Thoracic aorta (tissue), 2 donors: ENCODE data around the gene PLCD1. TPM values are rescaled to one million over a fixed set of nuclear protein-coding genes. Genes with fewer than 3 reads are reported as not detected.

ENCODE experiments used
- ATAC-seq: fragments of 150-250 bp; one replicate; pipeline ENCODE4 v1.8.0; 2017; ENCODE audit warnings: low read depth; ENCODE audit not compliant: insufficient number of reproducible peaks, low FRiP score
- DNase-seq: peaks from one replicate; pipeline ENCODE4 v3.0.0-alpha.2; 2020; ENCODE audit warnings: low spot score
- H3K27ac ChIP-seq, 2 donors: fragments of 200-600 bp; sonication (generic); 1 replicate in 1 of 2; 2 replicates in 1 of 2; pipeline ENCODE4 v1.5.1; 2016; ENCODE audit warnings: mild to moderate bottlenecking in 2 of 2, moderate library complexity in 2 of 2
- H3K27me3 ChIP-seq: fragments of 200-600 bp; sonication (generic); replicated peaks from 2 replicates; pipeline ENCODE4 v1.6.0; 2016; ENCODE audit warnings: mild to moderate bottlenecking; ENCODE audit not compliant: insufficient read depth
- H3K36me3 ChIP-seq: fragments of 200-600 bp; sonication (generic); one replicate; pipeline ENCODE4 v1.5.1; 2016
- H3K4me1 ChIP-seq, 2 donors: fragments of 200-600 bp; sonication (generic); 1 replicate in 1 of 2; 2 replicates in 1 of 2; pipeline versions ENCODE4 v1.5.1 to v1.6.0; 2016; ENCODE audit warnings: low read depth in 2 of 2, mild to moderate bottlenecking in 1 of 2; ENCODE audit not compliant: control insufficient read depth in 1 of 2
- H3K4me3 ChIP-seq: fragments of 200-600 bp; sonication (generic); 2 replicates; pipeline ENCODE4 v1.5.1; 2016; ENCODE audit warnings: mild to moderate bottlenecking
- H3K9me3 ChIP-seq: fragments of 200-600 bp; sonication (generic); 2 replicates; pipeline ENCODE4 v1.5.1; 2016
- total RNA-seq, 2 donors: library from RNA; depleted of rRNA; stranded (reverse); fragments of >200 nt; gene quantifications; one replicate each; pipeline versions ENCODE4 v1.1.0 to v1.2.3, GENCODE V29; 2016
- TF ChIP-seq, protein P1 (sequence below): fragments of 200-600 bp; sonication (generic); IDR thresholded peaks from one replicate; pipeline ENCODE4 v1.5.1; 2019; ENCODE audit warnings: antibody characterized with exemption

Gene PLCD1
- total RNA-seq, 2 donors from 2014 or later, result 34.8 to 93.3 TPM

DNA sequence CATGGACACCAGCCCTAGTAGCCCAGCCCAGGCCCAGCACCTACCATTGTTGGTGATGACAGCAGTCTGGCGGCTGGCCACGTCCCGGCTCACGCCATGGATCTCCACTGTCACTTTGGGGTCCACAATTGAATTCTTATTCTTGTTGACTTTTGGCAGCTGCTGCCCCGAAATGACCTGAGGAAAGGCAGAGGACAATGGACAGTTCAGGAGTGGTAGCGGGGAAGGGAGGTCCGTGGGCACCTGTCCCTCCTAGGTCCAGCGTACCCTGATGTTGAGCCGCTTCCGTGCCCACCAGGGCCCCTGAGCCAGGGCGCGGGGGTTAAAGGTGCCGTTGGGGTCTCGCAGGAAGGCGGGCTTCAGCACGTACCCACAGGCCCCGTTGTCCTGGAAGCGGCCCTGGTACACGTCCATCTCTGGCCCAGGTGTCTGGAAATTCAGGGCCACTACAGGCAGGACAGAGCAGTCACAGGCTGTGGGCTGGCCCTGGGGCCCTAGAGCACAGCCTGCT lies 21.2 kb downstream of the PLCD1 start:
- Histone ChIP-seq H3K27me3 (no peaks in the 10 kb centered on the region), H3K4me1 (peaks cover 0 to 22% of the 10 kb centered on the region in 2 donors), H3K9me3 (no peaks in the 10 kb centered on the region), H3K27ac (no peak overlapping the region), H3K36me3 (peaks cover 53% of the 10 kb centered on the region), H3K4me3 (no peak overlapping the region)
- TF ChIP-seq, protein P1, sequence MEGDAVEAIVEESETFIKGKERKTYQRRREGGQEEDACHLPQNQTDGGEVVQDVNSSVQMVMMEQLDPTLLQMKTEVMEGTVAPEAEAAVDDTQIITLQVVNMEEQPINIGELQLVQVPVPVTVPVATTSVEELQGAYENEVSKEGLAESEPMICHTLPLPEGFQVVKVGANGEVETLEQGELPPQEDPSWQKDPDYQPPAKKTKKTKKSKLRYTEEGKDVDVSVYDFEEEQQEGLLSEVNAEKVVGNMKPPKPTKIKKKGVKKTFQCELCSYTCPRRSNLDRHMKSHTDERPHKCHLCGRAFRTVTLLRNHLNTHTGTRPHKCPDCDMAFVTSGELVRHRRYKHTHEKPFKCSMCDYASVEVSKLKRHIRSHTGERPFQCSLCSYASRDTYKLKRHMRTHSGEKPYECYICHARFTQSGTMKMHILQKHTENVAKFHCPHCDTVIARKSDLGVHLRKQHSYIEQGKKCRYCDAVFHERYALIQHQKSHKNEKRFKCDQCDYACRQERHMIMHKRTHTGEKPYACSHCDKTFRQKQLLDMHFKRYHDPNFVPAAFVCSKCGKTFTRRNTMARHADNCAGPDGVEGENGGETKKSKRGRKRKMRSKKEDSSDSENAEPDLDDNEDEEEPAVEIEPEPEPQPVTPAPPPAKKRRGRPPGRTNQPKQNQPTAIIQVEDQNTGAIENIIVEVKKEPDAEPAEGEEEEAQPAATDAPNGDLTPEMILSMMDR, result no peak
- no peak for ATAC-seq
- no peak for DNase-seq

DNA sequence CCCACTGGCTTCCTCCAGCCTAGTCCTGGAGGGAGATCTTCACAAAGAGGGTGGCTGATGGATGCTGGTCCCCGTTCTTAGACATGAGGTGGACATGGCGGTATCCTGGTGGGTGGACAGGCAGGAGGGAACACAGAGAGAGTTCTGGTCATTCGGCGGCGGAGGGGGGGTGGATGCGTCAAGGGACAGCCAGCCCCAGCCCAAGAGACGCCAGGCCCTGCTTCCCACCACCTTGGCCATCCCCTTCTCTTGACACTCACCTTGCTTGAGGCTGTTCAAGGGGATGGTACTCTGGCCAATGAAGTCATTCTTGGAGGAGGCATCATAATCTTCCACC lies 21.7 kb downstream of the PLCD1 start:
- no peak for ATAC-seq
- Histone ChIP-seq H3K36me3 (peaks cover 53% of the 10 kb centered on the region), H3K9me3 (no peaks in the 10 kb centered on the region), H3K4me3 (no peak overlapping the region), H3K4me1 (peaks cover 0 to 27% of the 10 kb centered on the region in 2 donors), H3K27me3 (no peaks in the 10 kb centered on the region), H3K27ac (no peak overlapping the region)
- TF ChIP-seq, protein P1, result no peak
- DNase-seq, result no peak

DNA sequence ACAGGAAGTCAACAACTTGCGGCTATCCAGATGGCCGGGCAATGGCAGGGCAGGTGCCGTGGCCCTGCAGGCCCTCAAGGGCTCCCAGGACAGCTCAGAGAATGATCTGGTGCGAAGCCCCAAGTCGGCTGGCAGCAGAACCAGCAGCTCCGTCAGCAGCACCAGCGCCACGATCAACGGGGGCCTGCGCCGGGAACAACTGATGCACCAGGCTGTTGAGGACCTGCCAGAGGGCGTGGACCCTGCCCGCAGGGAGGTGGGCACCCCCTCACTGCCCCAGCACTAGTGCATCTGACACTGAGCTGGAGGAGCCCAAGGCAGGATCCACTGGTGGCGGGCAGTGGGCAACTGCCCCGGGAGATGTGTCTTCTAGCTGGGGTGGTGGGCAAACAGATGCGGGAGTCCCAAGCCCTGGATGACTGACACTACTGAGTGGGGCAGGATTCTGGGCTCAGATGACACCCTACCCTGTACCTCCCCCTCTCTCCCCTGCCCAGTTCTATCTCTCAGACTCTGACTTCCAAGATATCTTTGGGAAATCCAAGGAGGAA lies 22.9 kb downstream of the PLCD1 start:
- no peaks in the 10 kb centered on the region for H3K27me3 ChIP-seq
- no peak for DNase-seq
- H3K4me1 ChIP-seq, result peaks cover 0 to 28% of the 10 kb centered on the region in 2 donors
- H3K27ac ChIP-seq, result no peak overlapping the region
- ATAC-seq, result no peak
- TF ChIP-seq, protein P1, result no peak
- H3K36me3 ChIP-seq, result peaks cover 51% of the 10 kb centered on the region
- H3K9me3 ChIP-seq, result no peaks in the 10 kb centered on the region
- H3K4me3 ChIP-seq, result no peak overlapping the region

DNA sequence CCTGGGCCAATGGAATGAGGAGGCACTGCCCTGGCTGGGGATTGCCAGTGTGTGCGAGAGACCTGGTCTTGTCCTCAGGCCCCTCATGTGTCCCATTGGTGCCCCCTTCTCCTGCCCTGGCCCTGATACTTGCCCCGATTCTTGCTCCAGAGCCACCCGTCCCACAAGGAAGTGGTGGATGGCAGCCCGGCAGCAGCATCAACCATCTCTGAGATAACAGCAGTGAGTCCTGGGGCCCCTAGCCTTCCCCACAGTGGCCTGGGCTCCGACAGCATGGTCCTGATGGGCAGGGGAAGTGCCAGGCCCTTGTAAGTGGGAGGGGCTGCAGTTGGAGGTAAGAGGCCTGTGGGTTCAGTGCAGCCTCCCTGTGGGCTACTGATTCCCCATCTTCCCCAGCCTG lies 23.4 kb downstream of the PLCD1 start:
- H3K27me3 ChIP-seq, result no peaks in the 10 kb centered on the region
- no peak overlapping the region for H3K27ac ChIP-seq
- H3K36me3 ChIP-seq, result peaks cover 46% of the 10 kb centered on the region
- DNase-seq (no peak), ATAC-seq (no peak)
- peaks cover 0 to 28% of the 10 kb centered on the region in 2 donors for H3K4me1 ChIP-seq
- TF ChIP-seq, protein P1, result no peak
- no peak overlapping the region for H3K4me3 ChIP-seq
- no peaks in the 10 kb centered on the region for H3K9me3 ChIP-seq

- no peak overlapping the region for H3K4me3 ChIP-seq
- TF ChIP-seq, protein P1, result no peak
- no peaks in the 10 kb centered on the region for H3K27me3 ChIP-seq
- no peak overlapping the region for H3K27ac ChIP-seq
- ATAC-seq (no peak), DNase-seq (no peak)
- H3K4me1 ChIP-seq, result peaks cover 0 to 28% of the 10 kb centered on the region in 2 donors
- peaks cover 39% of the 10 kb centered on the region for H3K36me3 ChIP-seq
- H3K9me3 ChIP-seq, result no peaks in the 10 kb centered on the region
These were observed 24.1 kb downstream of the PLCD1 start for GRCh38 chr3:38005076-38006020.
